ENCODE results near the gene C1orf56. TPM values are rescaled to one million over a fixed set of nuclear protein-coding genes. Genes with fewer than 3 reads are reported as not detected.

Gene C1orf56
- total RNA-seq, 5 donors from 2014 or later (not counting 1 experiment from before 2014, with no cell fraction given): 0.61 to 4.8 (median 3.3) TPM

- H3K27me3 Mint-ChIP-seq: no peaks in the 10 kb centered on the region
- POLR2A ChIA-PET: interaction anchor here (0.6 to 1.5 kb wide), 4 partner anchors 10 to 68 kb away, joined by 3 to 16 read pairs (median 8); no protein-coding TSS in a partner anchor
- peak; percentile 61 to 79 (median 64) for ATAC-seq (replicated peaks in 1 of 4)
- no peaks in the 10 kb centered on the region for H3K9me3 ChIP-seq
- peaks cover 20% of the 10 kb centered on the region for H3K36me3 Mint-ChIP-seq
- peak overlapping the region; percentile 75 to 95 for H3K4me3 ChIP-seq (ENCODE audit: control insufficient read depth in 1 of 2, extremely low read depth in 1 of 2, low read length in 1 of 2)
- DNase-seq: peak in 33 of 35 experiments; percentile 32 to 79 (median 50)
- CTCF ChIA-PET: interaction anchor here (0.6 to 2.0 kb wide), 8 partner anchors 8 to 652 kb away, joined by 3 to 10 read pairs (median 6); partner anchors contain the start of genes CDC42SE1 (in 1 of the 2) and MLLT11 (in 1 of the 2)
- WGBS (ENCODE audit: insufficient coverage): under 1% methylated on average over 45 of the region's 48 CpGs
- H3K4me1 ChIP-seq (ENCODE audit: control insufficient read depth in 1 of 2, extremely low read depth in 1 of 2, insufficient read depth in 2 of 2, low read length in 2 of 2): peaks cover 20 to 41% of the 10 kb centered on the region in 2 experiments
- H3K4me3 Mint-ChIP-seq: peak overlapping the region; percentile 88 to 92 (median 89)
- peaks cover 70 to 78% (median 73%) of the 10 kb centered on the region in 3 donors for H3K4me1 Mint-ChIP-seq
- H3K9me3 Mint-ChIP-seq: no peaks in the 10 kb centered on the region
- peak overlapping the region; percentile 72 for H3K27ac ChIP-seq (ENCODE audit: low read length)
- no peaks in the 10 kb centered on the region for H3K27me3 ChIP-seq (replicated peaks in 1 of 2; ENCODE audit: control insufficient read depth in 2 of 2, extremely low read depth in 1 of 2, insufficient read depth in 2 of 2, low read length in 1 of 2)
- H3K27ac Mint-ChIP-seq: peak overlapping the region; percentile 96
- peaks cover 2 to 26% of the 10 kb centered on the region in 2 donors for H3K36me3 ChIP-seq (ENCODE audit: control insufficient read depth in 2 of 2, extremely low read depth in 1 of 2, insufficient read depth in 1 of 2, low read length in 1 of 2)
These were observed 534 bp downstream of the C1orf56 start for GRCh38 chr1:151047925-151048644.

GRCh38 chr1:151048645-151049032 is 1.1 kb downstream of the C1orf56 start:
- CTCF ChIA-PET: interaction anchor here in 1 of 2 donors (0.6 to 2.0 kb wide), 5 partner anchors 9 to 653 kb away, joined by 3 to 10 read pairs (median 6); partner anchors contain the start of genes CDC42SE1 and MLLT11
- peak overlapping the region; percentile 88 to 92 (median 89) for H3K4me3 Mint-ChIP-seq
- peaks cover 24% of the 10 kb centered on the region for H3K36me3 Mint-ChIP-seq
- Histone ChIP-seq H3K27ac (ENCODE audit: low read length) (peak overlapping the region; percentile 72), H3K4me1 (ENCODE audit: control insufficient read depth in 1 of 2, extremely low read depth in 1 of 2, insufficient read depth in 2 of 2, low read length in 2 of 2) (peaks cover 22 to 47% of the 10 kb centered on the region in 2 experiments), H3K36me3 (ENCODE audit: control insufficient read depth in 2 of 2, extremely low read depth in 1 of 2, insufficient read depth in 1 of 2, low read length in 1 of 2) (peaks cover 2 to 29% of the 10 kb centered on the region in 2 donors), H3K4me3 (ENCODE audit: control insufficient read depth in 1 of 2, extremely low read depth in 1 of 2, low read length in 1 of 2) (peak overlapping the region; percentile 75 to 95), H3K9me3 (no peaks in the 10 kb centered on the region), H3K27me3 (replicated peaks in 1 of 2; ENCODE audit: control insufficient read depth in 2 of 2, extremely low read depth in 1 of 2, insufficient read depth in 2 of 2, low read length in 1 of 2) (no peaks in the 10 kb centered on the region)
- POLR2A ChIA-PET: interaction anchor here in 1 of 2 donors (1.5 kb wide), 1 partner anchor 9 kb away, joined by 16 read pairs; no protein-coding TSS in a partner anchor
- peaks cover 68 to 78% (median 69%) of the 10 kb centered on the region in 3 donors for H3K4me1 Mint-ChIP-seq
- DNase-seq (no peak), ATAC-seq (replicated peaks in 1 of 4) (peak in 2 of 4 experiments; percentile 4 to 28)
- 40% methylated on average over 2 of the region's 3 CpGs for WGBS (ENCODE audit: insufficient coverage)
- no peaks in the 10 kb centered on the region for H3K27me3 Mint-ChIP-seq
- H3K27ac Mint-ChIP-seq: peak overlapping the region; percentile 96
- H3K9me3 Mint-ChIP-seq: no peaks in the 10 kb centered on the region

DNA sequence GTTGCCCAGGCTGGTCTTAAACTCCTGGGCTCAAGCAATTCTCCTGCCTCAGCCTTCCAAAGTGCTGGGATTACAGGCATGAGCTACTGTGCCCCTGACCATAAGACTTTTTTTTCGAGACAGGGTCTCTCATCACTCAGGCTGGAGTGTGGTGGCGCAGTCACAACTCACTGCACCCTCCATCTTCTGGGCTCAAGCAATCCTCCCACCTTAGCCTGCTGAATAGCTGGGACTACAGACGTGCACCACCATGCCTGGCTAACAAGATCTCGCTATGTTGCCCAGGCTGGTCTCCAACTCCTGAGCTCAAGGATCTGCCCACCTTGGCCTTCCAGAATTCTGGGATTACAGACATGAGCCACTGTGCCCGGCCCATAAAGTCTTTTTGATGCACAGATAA is 1.9 kb downstream of the C1orf56 start:
- H3K27me3 Mint-ChIP-seq: no peaks in the 10 kb centered on the region
- no peaks in the 10 kb centered on the region for H3K9me3 Mint-ChIP-seq
- no peaks in the 10 kb centered on the region for H3K27me3 ChIP-seq (replicated peaks in 1 of 2; ENCODE audit: control insufficient read depth in 2 of 2, extremely low read depth in 1 of 2, insufficient read depth in 2 of 2, low read length in 1 of 2)
- peak overlapping the region in 2 of 3 donors; percentile 34 to 92 for H3K4me3 Mint-ChIP-seq
- WGBS (ENCODE audit: insufficient coverage): 97% methylated on average over 4 of the region's 5 CpGs
- H3K9me3 ChIP-seq: no peaks in the 10 kb centered on the region
- ChIA-PET CTCF (interaction anchor here (1.0 to 2.0 kb wide), 3 partner anchors 8 to 52 kb away, joined by 3 to 10 read pairs (median 7); partner anchors contain the start of gene MLLT11 (in 1 of the 2)), POLR2A (interaction anchor here in 1 of 2 donors (0.7 kb wide), 1 partner anchor 48 kb away, joined by 3 read pairs; no protein-coding TSS in a partner anchor)
- H3K4me1 ChIP-seq (ENCODE audit: control insufficient read depth in 1 of 2, extremely low read depth in 1 of 2, insufficient read depth in 2 of 2, low read length in 2 of 2): peaks cover 27 to 55% of the 10 kb centered on the region in 2 experiments
- peaks cover 73 to 82% (median 74%) of the 10 kb centered on the region in 3 donors for H3K4me1 Mint-ChIP-seq
- H3K36me3 ChIP-seq (ENCODE audit: control insufficient read depth in 2 of 2, extremely low read depth in 1 of 2, insufficient read depth in 1 of 2, low read length in 1 of 2): peaks cover 2 to 37% of the 10 kb centered on the region in 2 donors
- H3K27ac Mint-ChIP-seq: peak overlapping the region; percentile 96
- no peak overlapping the region for H3K27ac ChIP-seq (ENCODE audit: low read length)
- ATAC-seq (replicated peaks in 1 of 4) (no peak), DNase-seq (peak in 1 of 35 experiments; percentile 23)
- peaks cover 27% of the 10 kb centered on the region for H3K36me3 Mint-ChIP-seq
- no peak overlapping the region for H3K4me3 ChIP-seq (ENCODE audit: control insufficient read depth in 1 of 2, extremely low read depth in 1 of 2, low read length in 1 of 2)

DNA sequence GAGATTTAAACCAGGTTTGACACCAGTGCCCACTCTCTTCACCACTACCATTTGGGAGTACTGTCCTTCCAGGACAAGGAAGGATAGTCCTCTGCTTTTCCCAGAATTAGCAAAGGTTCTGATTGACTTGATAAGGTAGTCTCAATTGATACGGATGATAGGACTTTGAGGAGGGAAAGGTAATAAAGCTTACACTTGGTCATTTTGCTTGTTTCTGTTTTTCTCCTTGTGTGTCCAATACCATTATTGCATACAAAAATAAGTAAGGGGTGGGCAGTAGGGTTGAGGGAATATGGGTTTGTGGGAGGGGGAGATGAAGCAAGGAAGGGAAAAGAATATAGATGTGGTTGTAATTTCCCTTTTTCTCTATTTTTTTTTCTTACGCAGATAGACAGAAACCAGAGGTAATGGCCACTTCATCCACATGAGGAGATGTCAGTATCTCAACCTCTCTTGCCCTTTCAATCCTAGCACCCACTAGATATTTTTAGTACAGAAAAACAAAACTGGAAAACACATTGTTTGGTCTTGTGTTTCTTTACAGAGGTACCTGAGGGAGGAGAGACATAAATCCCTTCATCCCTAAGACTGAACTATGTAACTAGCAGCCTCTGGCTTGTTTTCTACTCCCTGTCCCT is 2.6 kb downstream of the C1orf56 start:
- no peaks in the 10 kb centered on the region for H3K27me3 Mint-ChIP-seq
- no peak for DNase-seq
- Histone ChIP-seq H3K36me3 (ENCODE audit: control insufficient read depth in 2 of 2, extremely low read depth in 1 of 2, insufficient read depth in 1 of 2, low read length in 1 of 2) (peaks cover 2 to 44% of the 10 kb centered on the region in 2 donors), H3K27me3 (replicated peaks in 1 of 2; ENCODE audit: control insufficient read depth in 2 of 2, extremely low read depth in 1 of 2, insufficient read depth in 2 of 2, low read length in 1 of 2) (no peaks in the 10 kb centered on the region), H3K9me3 (no peaks in the 10 kb centered on the region), H3K4me1 (ENCODE audit: control insufficient read depth in 1 of 2, extremely low read depth in 1 of 2, insufficient read depth in 2 of 2, low read length in 2 of 2) (peaks cover 34 to 62% of the 10 kb centered on the region in 2 experiments), H3K27ac (ENCODE audit: low read length) (no peak overlapping the region), H3K4me3 (ENCODE audit: control insufficient read depth in 1 of 2, extremely low read depth in 1 of 2, low read length in 1 of 2) (no peak overlapping the region)
- CTCF ChIA-PET: interaction anchor here in 1 of 2 donors (1.0 to 1.1 kb wide), 2 partner anchors 10 to 51 kb away, joined by 3 to 7 read pairs; partner anchors contain the start of gene MLLT11
- peak overlapping the region; percentile 96 for H3K27ac Mint-ChIP-seq
- H3K36me3 Mint-ChIP-seq: peaks cover 35% of the 10 kb centered on the region
- no peaks in the 10 kb centered on the region for H3K9me3 Mint-ChIP-seq
- POLR2A ChIA-PET: interaction anchor here in 1 of 2 donors (0.6 kb wide), 1 partner anchor 134 kb away, joined by 6 read pairs; no protein-coding TSS in a partner anchor
- H3K4me1 Mint-ChIP-seq: peaks cover 80 to 88% (median 81%) of the 10 kb centered on the region in 3 donors
- H3K4me3 Mint-ChIP-seq: peak overlapping the region in 1 of 3 donors; percentile 92
- no CpG with 5 or more reads among the region's 2 CpGs for WGBS (ENCODE audit: insufficient coverage)
- ATAC-seq (replicated peaks in 1 of 4): no peak

DNA sequence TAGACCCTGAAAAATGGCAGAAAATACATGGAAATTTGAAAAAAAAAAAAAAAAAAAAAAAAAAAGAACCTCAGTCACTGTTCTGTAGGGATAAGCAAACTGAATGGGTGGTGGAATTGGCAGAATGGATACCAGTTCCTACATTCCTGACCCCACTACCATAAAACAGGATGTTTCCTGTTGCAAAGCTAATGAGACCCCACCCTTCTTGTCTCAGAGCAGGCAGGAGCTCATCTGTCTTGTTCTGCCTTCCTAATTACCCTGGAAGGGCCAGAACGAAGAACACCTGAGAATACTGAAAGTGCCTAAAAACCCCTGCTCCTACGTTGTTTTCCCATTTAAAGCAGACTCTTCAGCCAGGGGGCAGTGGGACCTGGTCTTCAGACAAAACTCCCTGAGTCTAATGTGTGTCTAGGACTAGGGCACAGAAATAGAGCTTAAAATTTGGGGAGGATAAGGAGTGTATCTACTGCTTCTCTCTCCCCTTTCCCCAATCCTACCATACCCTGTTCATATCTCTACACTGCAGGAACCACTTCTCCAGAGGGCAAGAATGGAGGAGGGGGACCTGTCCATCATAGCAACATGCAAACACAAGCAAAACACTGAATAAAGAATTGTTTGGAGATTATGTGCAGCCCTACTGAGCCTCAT is 3.9 kb downstream of the C1orf56 start:
- H3K9me3 Mint-ChIP-seq: no peaks in the 10 kb centered on the region
- Histone ChIP-seq H3K9me3 (no peaks in the 10 kb centered on the region), H3K27ac (ENCODE audit: low read length) (peak overlapping the region; percentile 45), H3K4me3 (ENCODE audit: control insufficient read depth in 1 of 2, extremely low read depth in 1 of 2, low read length in 1 of 2) (no peak overlapping the region), H3K27me3 (replicated peaks in 1 of 2; ENCODE audit: control insufficient read depth in 2 of 2, extremely low read depth in 1 of 2, insufficient read depth in 2 of 2, low read length in 1 of 2) (no peaks in the 10 kb centered on the region), H3K36me3 (ENCODE audit: control insufficient read depth in 2 of 2, extremely low read depth in 1 of 2, insufficient read depth in 1 of 2, low read length in 1 of 2) (peaks cover 2 to 54% of the 10 kb centered on the region in 2 donors), H3K4me1 (ENCODE audit: control insufficient read depth in 1 of 2, extremely low read depth in 1 of 2, insufficient read depth in 2 of 2, low read length in 2 of 2) (peaks cover 40 to 70% of the 10 kb centered on the region in 2 experiments)
- WGBS (ENCODE audit: insufficient coverage): 60% methylated on average over 1 of the region's 2 CpGs
- peaks cover 48% of the 10 kb centered on the region for H3K36me3 Mint-ChIP-seq
- peak overlapping the region in 1 of 3 donors; percentile 6 for H3K4me3 Mint-ChIP-seq
- ATAC-seq (replicated peaks in 1 of 4): no peak
- ChIA-PET POLR2A (interaction anchor here in 1 of 2 donors (0.5 kb wide), 1 partner anchor 29 kb away, joined by 9 read pairs; no protein-coding TSS in a partner anchor), CTCF (interaction anchor here in 1 of 2 donors (0.6 kb wide), 1 partner anchor 48 kb away, joined by 3 read pairs; no protein-coding TSS in a partner anchor)
- H3K4me1 Mint-ChIP-seq: peaks cover 84 to 92% (median 89%) of the 10 kb centered on the region in 3 donors
- DNase-seq: no peak
- no peaks in the 10 kb centered on the region for H3K27me3 Mint-ChIP-seq
- H3K27ac Mint-ChIP-seq: peak overlapping the region; percentile 78 to 96
